Endothelial cell (in vitro differentiated cells): ENCODE data around the gene DNAH17. TPM values are rescaled to one million over a fixed set of nuclear protein-coding genes. Genes with fewer than 3 reads are reported as not detected.
A peak's percentile ranks its signal among the peaks of the same experiment; 100 is the strongest.

Experiments used
- DNase-seq: peaks from one replicate; pipeline ENCODE4 v3.0.0; 2021; ENCODE audit warnings: low spot score
- H3K27ac Mint-ChIP-seq: one replicate; pipeline ENCODE4 v1.8.0; 2021; ENCODE audit warnings: mixed read lengths, inconsistent platforms; ENCODE audit not compliant: unreplicated experiment
- H3K27me3 Mint-ChIP-seq: one replicate; pipeline ENCODE4 v1.8.0; 2021; ENCODE audit warnings: mild to moderate bottlenecking, moderate library complexity, mixed read lengths, inconsistent platforms; ENCODE audit not compliant: unreplicated experiment
- H3K36me3 Mint-ChIP-seq: one replicate; pipeline ENCODE4 v1.8.0; 2021; ENCODE audit warnings: mild to moderate bottlenecking, low read depth, mixed read lengths, inconsistent platforms; ENCODE audit not compliant: unreplicated experiment
- H3K4me1 Mint-ChIP-seq: one replicate; pipeline ENCODE4 v1.8.0; 2021; ENCODE audit warnings: mild to moderate bottlenecking, mixed read lengths, inconsistent platforms; ENCODE audit not compliant: unreplicated experiment
- H3K4me3 Mint-ChIP-seq: one replicate; pipeline ENCODE4 v1.8.0; 2021; ENCODE audit warnings: mild to moderate bottlenecking, mixed read lengths, inconsistent platforms; ENCODE audit not compliant: unreplicated experiment
- H3K9me3 Mint-ChIP-seq: one replicate; pipeline ENCODE4 v1.8.0; 2021; ENCODE audit warnings: mixed read lengths, inconsistent platforms; ENCODE audit not compliant: unreplicated experiment
- total RNA-seq: library from RNA; stranded (reverse); fragmentation: NEBNext Ultra II Directional; extraction: Animal tissue kit (Norgen Biotek cat#: 25700); gene quantifications from one replicate; pipeline ENCODE4 v1.2.1, GENCODE V29; 2021; ENCODE audit not compliant: unreplicated experiment
- TF ChIP-seq, protein P1 (sequence below): fragments of 200-600 bp; sonication (generic); IDR thresholded peaks from one replicate; pipeline ENCODE4 v1.5.0; 2021; ENCODE audit warnings: antibody characterized with exemption; ENCODE audit not compliant: unreplicated experiment

Gene DNAH17
- total RNA-seq, 1 donor from 2014 or later = 1.0 TPM

GRCh38 chr17:78421084-78421533 lies 156.1 kb downstream of the DNAH17 start:
- peaks cover 11% of the 10 kb centered on the region for H3K27me3 Mint-ChIP-seq
- TF ChIP-seq, protein P1, sequence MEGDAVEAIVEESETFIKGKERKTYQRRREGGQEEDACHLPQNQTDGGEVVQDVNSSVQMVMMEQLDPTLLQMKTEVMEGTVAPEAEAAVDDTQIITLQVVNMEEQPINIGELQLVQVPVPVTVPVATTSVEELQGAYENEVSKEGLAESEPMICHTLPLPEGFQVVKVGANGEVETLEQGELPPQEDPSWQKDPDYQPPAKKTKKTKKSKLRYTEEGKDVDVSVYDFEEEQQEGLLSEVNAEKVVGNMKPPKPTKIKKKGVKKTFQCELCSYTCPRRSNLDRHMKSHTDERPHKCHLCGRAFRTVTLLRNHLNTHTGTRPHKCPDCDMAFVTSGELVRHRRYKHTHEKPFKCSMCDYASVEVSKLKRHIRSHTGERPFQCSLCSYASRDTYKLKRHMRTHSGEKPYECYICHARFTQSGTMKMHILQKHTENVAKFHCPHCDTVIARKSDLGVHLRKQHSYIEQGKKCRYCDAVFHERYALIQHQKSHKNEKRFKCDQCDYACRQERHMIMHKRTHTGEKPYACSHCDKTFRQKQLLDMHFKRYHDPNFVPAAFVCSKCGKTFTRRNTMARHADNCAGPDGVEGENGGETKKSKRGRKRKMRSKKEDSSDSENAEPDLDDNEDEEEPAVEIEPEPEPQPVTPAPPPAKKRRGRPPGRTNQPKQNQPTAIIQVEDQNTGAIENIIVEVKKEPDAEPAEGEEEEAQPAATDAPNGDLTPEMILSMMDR = no peak
- H3K27ac Mint-ChIP-seq = no peak overlapping the region
- H3K4me1 Mint-ChIP-seq = peaks cover 38% of the 10 kb centered on the region
- peaks cover 26% of the 10 kb centered on the region for H3K36me3 Mint-ChIP-seq
- H3K9me3 Mint-ChIP-seq = no peaks in the 10 kb centered on the region
- no peak for DNase-seq
- peak overlapping the region; percentile 29 for H3K4me3 Mint-ChIP-seq

- Mint-ChIP-seq H3K36me3 (peaks cover 26% of the 10 kb centered on the region), H3K27ac (peak overlapping the region; percentile 68), H3K4me3 (peak overlapping the region; percentile 29), H3K4me1 (peaks cover 48% of the 10 kb centered on the region), H3K9me3 (no peaks in the 10 kb centered on the region), H3K27me3 (peaks cover 9% of the 10 kb centered on the region)
- TF ChIP-seq, protein P1 = no peak
- no peak for DNase-seq
These were observed 157.0 kb downstream of the DNAH17 start for GRCh38 chr17:78419970-78420815.

DNA sequence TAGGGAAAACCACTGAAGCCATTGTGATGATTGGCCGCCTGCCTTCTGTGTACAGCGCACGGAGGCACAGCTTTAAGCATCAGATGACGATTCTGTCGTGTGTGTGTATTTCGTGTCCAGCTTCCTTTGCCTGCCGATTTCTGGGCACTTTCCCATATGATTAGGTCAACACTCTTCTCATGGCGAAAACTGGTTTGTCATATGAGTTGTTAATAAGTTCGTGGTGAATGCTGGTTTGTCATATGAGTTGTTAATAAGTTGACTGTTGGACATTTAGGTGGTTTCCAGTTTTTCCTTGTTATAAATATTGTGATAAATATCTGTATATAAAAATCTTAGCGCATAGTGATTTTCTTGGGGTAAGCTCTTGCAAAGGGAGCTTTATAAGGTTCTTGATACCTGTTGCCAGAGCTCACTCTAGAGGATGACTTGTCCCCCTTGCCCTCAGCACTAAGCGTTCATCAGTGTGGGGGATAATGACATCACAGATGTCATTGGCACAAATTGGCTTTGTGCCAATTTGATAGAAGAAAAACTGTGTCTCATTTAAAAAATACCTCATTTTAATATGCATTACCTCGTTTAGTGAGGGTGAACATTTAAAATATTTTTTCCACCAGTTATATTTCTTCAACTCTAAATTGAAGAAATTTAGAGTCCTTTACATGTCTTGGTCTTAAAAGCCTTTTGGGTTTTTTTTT lies 158.7 kb downstream of the DNAH17 start:
- Mint-ChIP-seq H3K4me3 (peak overlapping the region; percentile 32), H3K4me1 (peaks cover 63% of the 10 kb centered on the region), H3K36me3 (peaks cover 22% of the 10 kb centered on the region), H3K27me3 (peaks cover 6% of the 10 kb centered on the region), H3K9me3 (no peaks in the 10 kb centered on the region), H3K27ac (no peak overlapping the region)
- TF ChIP-seq, protein P1 = no peak
- DNase-seq = no peak

GRCh38 chr17:78417531-78417909 lies 159.7 kb downstream of the DNAH17 start:
- peaks cover 6% of the 10 kb centered on the region for H3K27me3 Mint-ChIP-seq
- no peak for DNase-seq
- H3K9me3 Mint-ChIP-seq = no peaks in the 10 kb centered on the region
- peaks cover 25% of the 10 kb centered on the region for H3K36me3 Mint-ChIP-seq
- peaks cover 69% of the 10 kb centered on the region for H3K4me1 Mint-ChIP-seq
- H3K4me3 Mint-ChIP-seq = no peak overlapping the region
- peak overlapping the region; percentile 77 for H3K27ac Mint-ChIP-seq
- TF ChIP-seq, protein P1 = no peak
